ENCODE measurements around the gene JAKMIP3.

JAKMIP3 gene

DNA sequence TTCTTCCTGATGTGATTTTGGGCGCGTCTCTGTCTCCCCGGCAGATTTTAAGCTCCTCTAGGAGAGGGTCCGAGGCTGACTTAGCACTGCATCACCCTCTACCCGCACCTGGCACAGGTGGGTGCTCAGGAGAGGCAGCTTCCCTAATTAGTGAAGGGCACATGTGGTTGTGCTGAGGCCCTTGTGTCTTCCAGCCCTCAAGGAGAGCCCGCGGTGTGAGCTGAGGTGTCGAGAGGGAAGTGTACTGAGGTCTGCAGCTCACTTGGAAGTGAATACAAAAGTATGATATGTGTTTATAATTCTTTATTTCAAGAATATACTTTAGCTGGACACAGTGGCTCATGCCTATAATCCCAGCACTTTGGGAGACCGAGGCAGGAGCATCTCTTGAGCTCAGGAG is 20.4 kb upstream of the JAKMIP3 start:
- DNase-seq, result no peak

DNA sequence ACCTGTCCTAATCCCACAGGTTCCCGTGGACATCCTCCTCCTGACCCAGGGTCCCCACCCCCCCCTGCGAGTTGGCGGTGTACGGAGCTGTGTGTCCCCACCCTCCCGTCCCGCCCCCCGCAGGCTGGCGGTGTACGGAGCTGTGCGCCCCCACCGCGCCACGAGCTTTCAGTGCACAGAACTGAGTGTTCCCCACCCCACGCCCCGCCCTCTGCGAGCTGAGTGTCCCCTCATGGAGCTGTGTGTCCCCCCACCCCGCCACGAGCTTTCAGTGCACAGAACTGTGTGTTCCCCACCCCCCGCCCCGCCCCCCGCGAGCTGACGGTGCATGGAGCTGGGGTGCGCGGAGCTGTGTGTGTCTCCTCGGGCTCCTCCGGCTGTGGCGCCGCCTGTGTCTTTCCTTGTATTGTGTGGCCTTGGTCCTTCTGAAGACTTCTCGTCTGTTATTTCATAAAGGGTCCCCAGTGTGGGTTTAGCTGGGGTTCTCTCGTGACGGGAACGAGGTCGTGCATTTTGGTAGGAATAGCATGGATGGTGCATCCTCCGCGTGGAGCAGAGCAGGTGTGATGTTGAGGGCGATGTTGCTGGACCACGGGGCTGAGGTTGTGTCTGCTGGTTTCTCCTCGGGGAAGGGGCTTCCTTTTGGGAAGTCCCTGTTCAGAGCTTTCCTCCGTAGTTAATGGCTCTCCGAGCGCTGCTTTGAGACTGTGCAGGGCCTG is 18.0 kb upstream of the JAKMIP3 start:
- no peak for DNase-seq

DNA sequence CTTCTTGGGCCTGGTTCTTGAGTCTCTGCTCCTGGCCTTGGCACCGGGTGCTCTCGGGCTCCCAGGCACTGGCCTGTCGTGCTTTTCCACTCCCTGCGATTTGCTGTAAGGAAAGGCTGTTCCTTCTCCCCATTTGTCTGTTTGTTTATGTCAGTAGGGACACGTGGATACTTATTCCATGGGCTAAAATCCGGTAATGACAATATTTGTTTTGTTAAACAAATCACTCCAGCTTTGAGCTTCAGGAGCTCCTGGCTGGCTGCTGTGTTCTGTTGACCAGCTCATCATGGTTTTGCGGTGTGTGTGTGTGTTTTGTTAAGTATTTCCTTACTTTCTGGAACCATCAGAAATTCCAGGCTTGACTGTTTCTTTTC is 17.5 kb upstream of the JAKMIP3 start:
- no peak for DNase-seq

DNA sequence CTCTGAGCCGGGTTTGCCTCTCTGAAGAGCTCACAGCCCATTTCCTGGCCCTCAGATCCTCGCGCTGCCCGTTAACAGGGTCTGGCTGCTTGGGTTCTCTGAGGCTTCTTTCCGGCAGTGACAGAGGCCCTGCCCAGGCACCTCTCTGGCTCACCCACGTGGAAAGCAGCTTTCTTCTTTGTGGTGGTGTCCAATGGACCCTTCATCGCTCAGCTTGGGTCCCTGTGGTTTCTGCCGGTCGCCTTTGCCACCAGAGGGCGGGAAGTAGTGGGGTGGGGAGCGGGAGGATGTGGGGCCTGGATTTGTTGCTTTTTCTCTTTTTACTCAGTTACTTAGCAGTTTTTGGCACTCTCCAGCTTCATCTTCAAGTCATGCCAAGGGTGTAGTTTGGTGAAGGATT is 15.6 kb upstream of the JAKMIP3 start:
- DNase-seq, result no peak

DNA sequence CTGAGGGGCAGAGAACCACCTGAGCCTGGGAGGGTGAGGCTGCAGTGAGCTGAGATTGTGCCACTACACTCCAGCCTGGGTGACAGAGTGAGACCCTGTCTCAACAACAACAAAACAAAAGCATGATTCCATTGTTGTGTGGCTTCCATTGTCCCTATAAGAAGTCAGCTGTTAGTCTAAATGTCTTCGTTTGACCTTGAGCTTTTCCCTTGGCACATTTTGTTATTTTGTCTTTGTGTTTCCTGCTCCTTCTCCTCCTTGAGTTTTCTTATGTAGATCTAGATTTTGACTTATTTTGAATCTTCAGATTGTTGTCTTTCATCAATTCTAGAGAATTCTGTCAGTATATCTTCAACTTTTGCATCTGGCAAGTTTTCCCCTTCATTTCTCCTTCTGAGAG is 13.6 kb upstream of the JAKMIP3 start:
- DNase-seq, result no peak

DNA sequence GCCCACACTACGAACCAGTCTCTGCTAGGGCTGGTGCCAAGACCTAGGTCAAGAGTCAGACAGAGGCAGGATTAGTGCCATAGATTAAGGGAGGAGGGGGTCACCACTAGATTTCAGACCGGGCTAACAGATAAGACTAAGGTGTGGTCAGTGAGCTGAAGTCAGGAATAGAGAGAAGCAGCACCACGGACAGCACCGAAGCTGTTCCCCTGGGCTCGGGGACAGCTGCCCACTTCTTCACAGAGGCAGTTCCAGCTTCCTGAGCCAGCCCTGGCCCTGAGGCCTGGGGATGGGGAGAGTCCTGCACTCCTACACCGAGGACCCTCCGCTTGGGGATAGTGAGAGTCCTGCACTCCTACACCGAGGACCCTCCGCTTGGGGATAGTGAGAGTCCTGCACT is 11.2 kb upstream of the JAKMIP3 start:
- peak; percentile 15 for DNase-seq

DNA sequence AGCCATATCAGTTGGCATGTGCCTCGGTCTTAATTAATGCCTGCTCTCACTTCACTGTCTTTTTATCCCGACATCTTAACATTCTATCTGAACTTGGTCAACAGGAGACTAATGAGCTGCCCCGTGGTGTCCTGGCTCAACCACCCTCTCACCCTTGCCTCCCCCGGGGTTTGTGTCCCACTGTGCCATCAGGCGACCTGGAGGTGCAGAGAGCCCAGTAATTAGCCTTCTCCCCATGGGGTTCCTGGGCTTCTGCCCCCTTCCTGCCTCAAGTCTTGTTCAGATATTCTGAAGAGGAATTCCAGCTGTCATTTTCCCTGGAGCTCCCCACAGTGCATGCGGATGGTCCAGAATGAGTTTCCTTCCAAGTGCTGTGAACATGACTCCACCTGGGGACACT is 10.1 kb upstream of the JAKMIP3 start:
- no peak for DNase-seq

DNA sequence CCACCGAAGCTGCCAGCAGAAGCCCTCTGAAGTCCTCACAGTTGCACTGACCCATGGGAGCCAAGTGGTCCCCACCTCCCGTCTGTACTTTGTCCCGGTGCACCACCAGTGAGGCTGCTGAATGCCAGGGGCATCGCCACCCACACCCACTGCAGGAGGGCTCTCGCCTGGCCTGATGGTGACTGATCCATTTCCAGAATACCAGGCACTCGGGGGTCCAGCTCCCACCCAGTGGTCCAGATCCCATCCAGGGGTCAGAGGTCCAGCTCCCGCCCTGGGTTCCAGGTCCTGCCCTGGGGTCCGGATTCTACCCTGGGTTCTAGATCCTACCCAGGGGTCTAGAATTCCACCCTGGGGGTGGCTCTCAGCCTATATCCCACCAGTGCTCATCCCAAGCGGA is 9.1 kb upstream of the JAKMIP3 start:
- DNase-seq, result no peak

DNA sequence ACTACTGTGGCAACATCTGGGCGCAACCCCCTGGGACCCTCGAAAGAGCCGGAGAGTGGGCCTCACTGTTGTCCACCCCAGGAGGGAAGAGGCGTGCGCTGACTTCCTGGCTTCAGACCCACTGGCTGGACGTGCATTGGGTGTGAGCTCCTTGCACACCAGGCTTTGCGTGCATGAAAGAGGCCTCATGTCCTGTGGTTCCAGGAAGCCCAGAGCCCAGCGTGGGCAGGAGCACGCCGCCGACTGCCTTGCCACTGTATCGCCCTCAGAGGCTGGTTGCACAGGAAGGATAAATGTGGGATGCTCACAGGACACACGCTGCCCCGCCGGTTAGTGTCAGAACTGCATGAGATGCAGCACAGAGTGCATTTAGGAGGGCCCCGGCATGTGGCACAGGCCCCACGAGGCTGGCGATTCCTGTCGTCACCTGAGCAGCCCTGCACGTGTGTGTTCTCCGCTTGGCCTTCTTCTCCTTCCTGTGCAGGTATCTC is 8.5 kb upstream of the JAKMIP3 start:
- DNase-seq, result no peak

DNA sequence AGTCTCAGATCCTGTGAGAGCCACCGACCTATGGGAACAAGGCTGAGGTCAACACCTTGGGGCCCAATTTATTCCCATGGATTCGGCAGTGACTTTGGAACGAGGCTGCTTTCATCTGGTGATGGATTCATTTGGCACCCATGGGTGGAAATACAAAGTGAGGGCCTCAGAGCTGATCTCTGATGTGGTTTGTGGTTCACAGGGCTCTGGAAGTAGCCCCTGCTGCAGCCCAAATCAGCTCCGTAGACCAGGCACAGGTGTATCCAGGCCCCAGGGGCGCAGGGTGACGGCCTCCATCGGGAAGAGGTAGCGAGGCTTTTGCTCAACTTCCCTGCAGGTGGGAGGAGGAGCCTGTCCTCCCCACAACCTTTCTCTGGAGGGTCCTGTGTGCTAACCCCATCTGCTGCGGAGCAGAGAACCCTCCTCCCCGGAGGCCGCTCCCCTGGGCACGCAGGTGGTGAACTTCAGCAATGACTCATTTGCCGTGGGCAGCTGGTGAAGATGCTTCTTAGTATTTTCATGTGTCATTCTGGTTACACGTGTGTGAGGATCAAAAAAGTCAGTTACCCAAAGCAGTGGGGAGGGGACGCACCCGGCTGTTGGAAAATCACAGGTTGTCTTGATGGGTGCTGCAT is 7.5 kb upstream of the JAKMIP3 start:
- no peak for DNase-seq

DNA sequence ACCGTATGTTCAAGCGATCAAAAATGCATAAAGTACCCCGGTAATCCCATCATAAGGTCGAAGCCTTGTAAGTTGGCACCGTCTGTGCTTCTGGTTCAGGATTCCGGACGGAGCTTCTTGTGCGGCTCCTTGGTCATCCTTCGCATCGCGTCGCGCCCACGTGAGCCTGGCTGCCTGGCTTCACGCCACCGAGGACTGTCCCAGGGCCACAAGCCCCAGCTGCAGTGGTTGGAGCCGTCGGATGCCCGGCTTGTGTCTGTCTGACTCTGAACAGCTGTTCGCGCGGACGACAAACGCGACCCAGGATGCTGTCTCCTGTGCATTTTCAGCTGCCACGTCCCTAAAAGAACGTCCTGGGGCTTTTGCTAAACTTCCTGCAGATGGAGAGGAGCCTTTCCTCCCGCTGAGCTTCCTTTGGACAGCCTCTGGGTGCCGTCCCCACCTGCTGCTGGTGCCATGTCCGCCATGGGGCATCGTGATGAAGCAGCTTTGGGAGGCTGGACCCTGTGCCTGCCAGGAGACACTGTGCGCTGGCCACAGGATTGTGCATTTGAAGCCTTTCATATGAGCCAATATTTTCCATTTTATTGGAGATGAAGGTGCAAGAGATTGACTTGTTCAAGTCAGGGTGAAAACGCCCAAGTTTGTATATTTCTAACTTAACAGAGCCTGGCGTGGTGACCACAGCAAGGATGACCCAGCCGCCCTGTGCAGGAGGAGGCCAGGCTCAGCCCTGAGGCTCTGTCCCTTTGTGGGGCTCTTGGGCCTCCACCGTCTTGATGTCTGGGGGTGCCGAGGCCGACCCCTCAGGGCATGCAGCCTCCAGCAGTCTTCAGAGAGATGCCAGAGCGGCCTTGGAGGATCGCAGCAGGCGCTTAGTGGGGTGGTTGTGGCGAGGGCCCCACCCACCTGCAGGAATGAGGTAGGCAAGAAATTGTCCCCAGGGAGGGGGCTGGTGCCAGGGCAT is 6.7 kb upstream of the JAKMIP3 start:
- DNase-seq, result no peak

DNA sequence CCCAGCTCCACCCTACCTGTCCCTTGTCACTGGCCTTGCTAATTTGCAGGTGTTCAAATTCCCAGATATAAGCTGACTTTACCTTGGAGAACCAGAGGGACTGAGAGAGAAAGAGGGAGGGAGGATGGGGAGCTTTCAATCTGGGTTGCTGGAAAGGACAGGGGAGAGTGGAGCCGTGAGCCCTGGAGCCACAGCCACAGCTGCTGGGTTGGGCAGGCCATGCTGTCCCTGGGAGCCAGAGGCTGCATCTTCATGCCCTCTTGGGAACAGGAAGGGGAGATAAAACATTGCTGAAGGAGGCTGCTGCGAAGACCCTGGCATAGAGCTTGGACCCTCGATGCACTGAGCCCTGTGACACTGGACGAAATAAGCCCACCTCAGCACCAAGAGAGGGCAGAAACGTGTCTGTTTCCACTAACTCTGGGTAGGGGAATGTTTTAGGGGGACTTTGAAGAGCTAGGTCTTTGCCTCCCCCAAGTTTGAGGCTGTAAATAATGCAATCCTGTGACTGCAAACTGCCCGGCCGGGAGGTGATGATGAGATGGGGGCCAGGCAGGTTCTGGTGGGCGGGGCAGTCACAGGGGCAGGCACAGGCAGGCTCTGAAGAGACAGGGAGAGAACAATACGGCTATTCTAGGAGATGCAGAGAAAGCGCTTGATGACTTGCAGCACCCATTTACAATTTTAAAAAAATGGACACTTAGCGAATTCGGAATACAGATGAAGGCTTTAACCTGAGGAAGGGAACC is 5.8 kb upstream of the JAKMIP3 start:
- DNase-seq, result no peak

DNA sequence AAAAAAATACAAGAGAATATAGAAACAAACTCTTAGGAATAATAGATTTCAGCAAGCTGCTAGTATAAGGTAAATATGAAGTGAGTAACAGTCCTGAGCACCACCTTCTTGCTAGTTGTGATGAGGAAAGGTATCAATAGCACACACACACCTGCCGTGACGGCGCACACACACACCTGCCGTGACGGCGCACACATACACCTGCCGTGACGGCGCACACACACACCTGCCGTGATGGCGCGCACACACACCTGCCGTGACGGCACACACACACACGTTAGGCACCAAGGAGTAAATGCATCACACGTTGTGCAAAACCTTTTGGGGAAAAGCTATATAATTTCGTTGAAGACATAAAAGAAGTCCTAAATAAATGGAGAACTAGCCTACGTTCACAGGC is 4.7 kb upstream of the JAKMIP3 start:
- DNase-seq, result no peak

DNA sequence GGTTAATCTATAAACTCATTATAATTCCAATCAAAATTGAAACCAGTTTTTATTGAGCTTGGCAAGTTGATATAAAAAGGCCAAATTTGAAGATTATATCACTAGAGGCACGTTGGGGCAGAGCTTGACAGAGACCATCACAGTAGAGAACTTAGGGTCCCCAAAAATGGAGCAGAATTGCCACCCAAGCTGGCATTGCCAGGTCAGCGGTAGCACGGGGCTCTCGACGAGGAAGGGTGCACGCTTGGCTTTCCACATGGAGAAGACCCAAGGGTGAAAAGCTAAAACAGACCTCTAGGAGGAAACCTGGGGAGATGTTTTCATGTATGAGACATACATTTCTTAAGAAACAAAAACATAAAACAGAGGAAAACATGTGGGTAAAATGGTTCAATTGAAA is 4.3 kb upstream of the JAKMIP3 start:
- DNase-seq, result no peak

DNA sequence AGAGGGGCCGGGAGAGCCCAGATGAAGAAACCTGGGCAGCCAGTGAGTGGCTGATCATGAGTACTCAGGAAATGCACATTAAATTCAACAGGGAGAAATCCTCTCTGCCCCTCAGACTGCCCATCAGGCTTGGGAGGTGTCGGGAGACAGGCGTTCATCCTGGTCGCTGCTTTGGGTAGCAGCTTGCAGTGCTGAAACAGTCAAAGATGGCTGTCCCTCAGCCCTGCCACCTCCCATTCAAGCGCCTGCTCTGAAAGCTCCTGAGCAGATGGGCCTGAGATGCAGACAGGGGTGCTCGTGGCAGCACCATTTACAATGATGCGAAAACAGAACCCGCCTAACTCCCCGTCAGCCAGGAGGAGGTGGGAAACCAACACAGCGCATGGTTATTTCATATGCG is 3.6 kb upstream of the JAKMIP3 start:
- DNase-seq, result no peak

DNA sequence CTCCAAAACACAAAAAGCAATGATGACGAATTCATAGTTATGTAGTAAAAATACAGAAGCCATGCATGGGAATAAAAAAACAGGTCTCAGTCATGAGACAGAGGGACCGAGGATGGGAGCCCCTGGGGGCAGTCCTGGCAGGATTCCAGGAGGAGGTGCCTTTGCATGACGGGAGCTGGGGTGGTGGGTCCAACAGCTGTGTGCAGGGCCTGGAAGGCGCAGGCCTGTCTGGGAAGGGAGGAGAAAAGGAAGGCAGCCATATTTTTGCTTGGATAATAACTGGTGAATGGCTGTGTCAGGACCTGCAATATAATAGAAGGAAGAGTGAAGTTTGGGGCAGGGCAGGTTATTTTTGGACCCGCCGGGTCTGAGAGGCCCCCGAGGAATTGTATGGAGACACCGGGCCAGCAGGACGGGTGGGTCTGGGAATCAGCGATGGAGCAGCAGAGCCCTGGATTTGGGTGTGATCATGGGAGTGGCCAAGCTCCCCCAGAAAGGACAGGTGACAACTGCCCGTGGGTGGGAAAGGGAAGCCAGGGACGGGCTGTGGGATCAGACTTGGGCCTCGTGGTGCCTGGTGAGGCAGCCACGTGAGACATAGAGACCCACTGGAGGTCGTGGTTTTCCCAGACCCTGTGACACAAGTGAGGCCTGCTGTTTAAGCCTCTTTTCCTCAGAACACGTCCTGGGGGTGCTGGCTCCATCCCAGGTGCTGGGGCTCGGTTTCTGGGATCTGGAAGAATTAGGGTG is 2.9 kb upstream of the JAKMIP3 start:
- DNase-seq, result no peak

DNA sequence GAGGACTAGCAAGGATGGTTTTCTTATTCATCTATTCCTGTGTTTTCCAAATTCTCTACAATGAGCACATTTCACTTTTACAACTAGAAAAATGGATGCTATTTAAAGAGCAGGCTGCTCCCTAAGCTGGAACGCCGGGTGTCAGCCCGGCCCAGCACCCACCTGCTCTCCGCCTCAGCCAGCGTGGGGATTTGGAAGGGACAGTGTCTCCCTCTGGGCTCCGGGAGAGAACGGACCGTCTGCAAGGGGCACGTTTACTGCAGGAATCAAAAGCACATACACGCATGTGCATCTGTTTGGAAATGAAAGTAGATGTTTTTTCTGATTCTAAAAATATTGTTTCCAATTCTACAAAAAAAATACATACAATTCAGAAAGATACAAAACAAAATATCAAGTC is 2.3 kb upstream of the JAKMIP3 start:
- DNase-seq, result no peak

DNA sequence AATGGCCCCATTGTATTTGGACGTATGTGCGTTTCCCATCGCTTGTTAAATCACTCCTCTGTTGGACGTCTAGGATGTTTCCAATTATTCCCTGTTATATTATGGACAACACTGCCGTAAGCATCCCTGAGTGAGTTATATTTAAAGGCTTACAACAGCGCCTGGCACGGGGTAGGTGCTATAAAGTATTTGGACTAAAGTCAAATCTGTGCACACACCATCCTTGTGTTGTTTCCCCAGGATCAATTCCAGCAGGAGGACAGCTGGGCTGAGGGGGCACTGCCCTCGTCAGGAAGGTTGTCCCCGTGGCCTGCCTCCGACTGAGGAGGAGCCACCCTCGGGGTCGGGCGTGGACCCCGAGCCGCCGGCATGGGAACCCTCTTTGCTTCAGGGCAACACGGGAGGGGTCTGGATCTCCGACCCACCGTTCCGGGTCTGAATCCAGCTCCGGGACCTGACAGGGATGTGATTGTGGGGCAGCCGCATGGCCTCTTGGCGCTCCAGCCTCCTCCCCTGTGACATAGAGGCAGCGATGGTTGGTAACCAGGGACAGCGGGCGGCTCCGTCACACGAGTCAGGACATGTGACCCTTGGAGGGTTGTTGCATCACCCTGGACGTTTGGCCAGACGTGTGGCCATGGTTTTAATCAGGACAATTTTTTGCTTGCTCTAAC is 1.5 kb upstream of the JAKMIP3 start:
- DNase-seq, result peak; percentile 13

DNA sequence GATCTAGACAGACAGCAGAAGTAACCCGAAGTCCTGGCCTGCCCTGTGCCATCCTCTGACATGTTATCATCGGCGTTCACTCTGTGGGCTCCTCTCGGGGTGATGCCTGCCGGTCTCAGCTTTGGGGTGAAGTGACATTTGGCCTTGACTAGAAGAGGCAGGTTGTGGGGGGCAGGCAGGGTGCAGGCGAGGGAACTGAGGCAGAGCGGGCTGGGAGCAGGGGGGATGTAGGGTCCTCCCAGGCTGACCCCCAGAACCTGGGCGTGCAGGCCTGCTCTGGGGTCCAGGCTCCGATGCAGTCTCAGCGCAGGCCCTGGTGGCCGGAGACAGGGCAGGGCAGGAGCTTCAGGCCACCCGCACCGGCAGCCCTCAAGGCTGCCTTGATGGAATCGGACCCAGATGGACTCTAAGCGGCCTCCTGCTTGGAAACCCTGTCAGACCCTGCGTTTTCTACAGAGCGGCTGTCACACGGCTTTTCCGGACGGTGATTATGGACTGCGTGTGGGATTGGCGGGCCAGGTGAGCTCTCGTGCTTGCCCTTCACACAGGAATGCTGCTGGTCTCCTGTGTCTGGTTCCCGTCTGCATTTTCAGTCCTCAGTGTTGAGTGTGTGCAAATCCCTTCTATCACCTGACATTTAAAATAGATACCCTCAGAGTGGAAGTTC is 842 bp upstream of the JAKMIP3 start:
- DNase-seq, result no peak

DNA sequence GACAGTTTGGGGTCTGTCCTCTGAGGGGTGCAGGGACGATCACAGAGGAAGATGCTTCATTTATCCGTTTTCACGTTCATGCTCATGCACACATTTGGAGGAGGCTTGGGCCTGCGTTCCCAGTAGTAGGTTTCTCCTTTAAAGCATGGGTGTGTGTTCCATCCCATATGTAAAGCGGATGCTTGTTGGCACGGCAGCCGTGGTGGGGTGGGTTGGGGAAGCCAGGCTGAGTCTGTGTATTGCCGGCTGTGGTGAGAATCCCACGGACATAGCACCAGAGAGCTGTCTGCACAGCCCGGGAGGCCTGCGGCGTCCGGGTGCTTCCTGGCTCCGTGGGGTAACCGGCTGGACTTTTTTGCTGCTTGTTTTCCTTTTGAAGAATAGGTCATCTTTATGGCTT is 440 bp downstream of the JAKMIP3 start:
- no peak for DNase-seq

DNA sequence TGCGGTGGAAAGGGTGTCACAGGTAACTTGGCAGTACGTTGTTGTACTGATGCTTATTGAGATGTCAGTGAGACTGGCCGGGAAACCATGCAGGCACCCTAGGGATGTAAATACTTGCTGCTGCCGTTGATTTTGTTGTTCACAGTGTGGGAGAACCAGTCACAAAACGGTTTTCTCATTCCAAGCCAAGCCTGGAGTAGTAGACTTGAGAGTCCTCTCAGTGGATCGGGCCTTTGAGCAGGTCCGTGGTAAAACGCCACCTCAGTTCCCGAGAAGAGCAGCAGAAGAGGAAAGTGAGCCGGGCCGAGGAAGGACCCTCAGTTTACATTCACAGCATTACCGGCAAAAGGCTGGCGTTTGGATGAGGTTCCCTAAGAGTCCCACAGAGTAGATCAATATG is 1.1 kb downstream of the JAKMIP3 start:
- no peak for DNase-seq

Data from OCI-M1 (cell line).